AG04449 (cell line): ENCODE data around the gene KCNJ15.

Experiments
- CTCF ChIA-PET: fragments of 350-600 bp; formaldehyde crosslinking; extraction: SDS; loops from one replicate; lab custom pipeline; 2021; ENCODE audit warnings: antibody characterized with exemption; lab: Yijun Ruan, JAX
- POLR2A ChIA-PET: fragments of 400-600, 350-600 bp; formaldehyde crosslinking; extraction: SDS; loops from one replicate; lab custom pipeline; 2020; ENCODE audit warnings: antibody characterized with exemption, inconsistent platforms; lab: Yijun Ruan, JAX
- DNase-seq: peaks from one replicate; pipeline ENCODE4 v3.0.0-alpha.2; 2010; ENCODE audit warnings: low read depth, low spot score
- H3K4me3 ChIP-seq: 2 replicates; pipeline ENCODE4 v1.5.1; 2011; ENCODE audit warnings: low read depth, mild to moderate bottlenecking, control low read depth, low read length
- TF ChIP-seq, protein P1 (sequence below): IDR thresholded peaks from one replicate; pipeline ENCODE4 v1.5.1; 2011; ENCODE audit warnings: mild to moderate bottlenecking, moderate library complexity, low read length, control low read depth, inconsistent platforms; ENCODE audit not compliant: insufficient read depth; ENCODE audit errors: missing control alignments

Gene KCNJ15

DNA sequence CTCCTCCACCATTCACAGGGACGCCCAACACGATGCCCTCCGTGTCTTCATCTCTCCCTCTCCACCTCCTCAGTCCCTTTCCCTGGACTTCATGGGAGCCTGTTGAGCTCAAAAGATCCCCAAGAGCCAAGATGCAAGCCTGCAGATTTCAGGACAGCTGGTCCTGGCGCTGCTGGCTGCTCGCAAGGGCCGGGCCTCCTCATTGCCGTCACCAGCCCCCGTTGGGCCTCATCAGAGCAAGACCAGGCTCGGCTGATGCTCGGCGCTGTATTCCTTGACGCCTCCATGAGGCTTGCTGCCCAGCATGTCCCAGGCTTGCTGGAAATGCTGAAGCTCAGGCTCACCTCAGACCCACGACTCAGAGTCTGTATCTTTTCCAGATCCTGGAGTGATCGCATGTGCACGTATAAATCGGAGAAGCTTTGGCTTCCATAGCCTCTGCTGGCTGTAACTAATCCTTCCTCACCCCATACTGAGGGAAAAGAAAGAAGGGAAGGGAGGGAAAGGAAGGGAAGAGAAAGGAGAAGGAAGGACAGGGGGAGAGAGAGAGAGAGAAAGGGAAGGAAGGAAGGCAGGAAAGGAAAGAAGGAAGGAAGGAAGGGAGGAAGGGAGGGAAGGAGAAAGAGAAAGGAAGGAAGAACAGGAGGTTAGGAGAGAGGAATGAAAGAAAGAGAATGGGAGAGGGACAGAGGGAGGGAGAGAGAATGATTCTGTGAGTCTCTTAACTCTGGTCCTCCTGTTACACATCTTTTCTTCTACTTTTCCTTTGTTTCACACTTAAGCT is 94.6 kb downstream of the KCNJ15 start:
- ChIA-PET POLR2A (interaction anchor here (0.7 to 2.6 kb wide), 7 partner anchors 27 to 788 kb away, joined by 3 to 11 read pairs (median 4); no protein-coding TSS in a partner anchor), CTCF (interaction anchor here (0.6 to 10.3 kb wide), 49 partner anchors 9 to 826 kb away, joined by 3 to 459 read pairs (median 6); no protein-coding TSS in a partner anchor)
- DNase-seq = no peak
- H3K4me3 ChIP-seq = no peak overlapping the region
- TF ChIP-seq, protein P1, sequence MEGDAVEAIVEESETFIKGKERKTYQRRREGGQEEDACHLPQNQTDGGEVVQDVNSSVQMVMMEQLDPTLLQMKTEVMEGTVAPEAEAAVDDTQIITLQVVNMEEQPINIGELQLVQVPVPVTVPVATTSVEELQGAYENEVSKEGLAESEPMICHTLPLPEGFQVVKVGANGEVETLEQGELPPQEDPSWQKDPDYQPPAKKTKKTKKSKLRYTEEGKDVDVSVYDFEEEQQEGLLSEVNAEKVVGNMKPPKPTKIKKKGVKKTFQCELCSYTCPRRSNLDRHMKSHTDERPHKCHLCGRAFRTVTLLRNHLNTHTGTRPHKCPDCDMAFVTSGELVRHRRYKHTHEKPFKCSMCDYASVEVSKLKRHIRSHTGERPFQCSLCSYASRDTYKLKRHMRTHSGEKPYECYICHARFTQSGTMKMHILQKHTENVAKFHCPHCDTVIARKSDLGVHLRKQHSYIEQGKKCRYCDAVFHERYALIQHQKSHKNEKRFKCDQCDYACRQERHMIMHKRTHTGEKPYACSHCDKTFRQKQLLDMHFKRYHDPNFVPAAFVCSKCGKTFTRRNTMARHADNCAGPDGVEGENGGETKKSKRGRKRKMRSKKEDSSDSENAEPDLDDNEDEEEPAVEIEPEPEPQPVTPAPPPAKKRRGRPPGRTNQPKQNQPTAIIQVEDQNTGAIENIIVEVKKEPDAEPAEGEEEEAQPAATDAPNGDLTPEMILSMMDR = no peak

DNA sequence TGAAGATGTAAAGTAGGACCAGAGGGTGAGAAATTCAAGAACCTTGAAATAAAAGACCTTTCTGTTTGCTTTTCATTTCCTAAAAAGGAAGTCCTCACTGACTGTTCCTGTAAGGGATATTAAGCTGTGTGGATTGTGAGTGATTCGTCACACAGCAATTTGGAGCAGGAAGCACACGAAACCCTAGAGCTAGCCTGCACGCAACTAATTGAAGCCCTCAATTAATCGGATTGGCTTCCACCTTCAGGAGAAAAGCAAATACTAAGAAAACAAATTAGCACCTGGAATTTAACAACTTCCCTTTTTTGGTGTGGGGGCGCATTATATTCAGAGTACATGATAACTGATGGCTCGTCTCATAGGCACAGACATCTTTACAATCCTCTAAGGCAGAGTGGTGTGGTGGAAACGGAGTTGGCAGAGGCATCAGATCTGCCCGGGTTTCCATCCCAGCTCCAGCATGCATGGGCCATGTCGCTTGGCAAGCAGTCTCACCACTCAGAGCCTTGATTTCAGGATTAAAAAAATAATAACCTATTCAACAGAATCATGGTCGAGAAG is 95.2 kb downstream of the KCNJ15 start:
- no peak overlapping the region for H3K4me3 ChIP-seq
- CTCF ChIA-PET = interaction anchor here (0.6 to 10.3 kb wide), 59 partner anchors 8 to 825 kb away, joined by 3 to 459 read pairs (median 5); no protein-coding TSS in a partner anchor
- TF ChIP-seq, protein P1 = no peak
- POLR2A ChIA-PET = interaction anchor here (0.7 to 2.6 kb wide), 9 partner anchors 24 to 788 kb away, joined by 3 to 11 read pairs (median 4); no protein-coding TSS in a partner anchor
- DNase-seq = peak; percentile 76

DNA sequence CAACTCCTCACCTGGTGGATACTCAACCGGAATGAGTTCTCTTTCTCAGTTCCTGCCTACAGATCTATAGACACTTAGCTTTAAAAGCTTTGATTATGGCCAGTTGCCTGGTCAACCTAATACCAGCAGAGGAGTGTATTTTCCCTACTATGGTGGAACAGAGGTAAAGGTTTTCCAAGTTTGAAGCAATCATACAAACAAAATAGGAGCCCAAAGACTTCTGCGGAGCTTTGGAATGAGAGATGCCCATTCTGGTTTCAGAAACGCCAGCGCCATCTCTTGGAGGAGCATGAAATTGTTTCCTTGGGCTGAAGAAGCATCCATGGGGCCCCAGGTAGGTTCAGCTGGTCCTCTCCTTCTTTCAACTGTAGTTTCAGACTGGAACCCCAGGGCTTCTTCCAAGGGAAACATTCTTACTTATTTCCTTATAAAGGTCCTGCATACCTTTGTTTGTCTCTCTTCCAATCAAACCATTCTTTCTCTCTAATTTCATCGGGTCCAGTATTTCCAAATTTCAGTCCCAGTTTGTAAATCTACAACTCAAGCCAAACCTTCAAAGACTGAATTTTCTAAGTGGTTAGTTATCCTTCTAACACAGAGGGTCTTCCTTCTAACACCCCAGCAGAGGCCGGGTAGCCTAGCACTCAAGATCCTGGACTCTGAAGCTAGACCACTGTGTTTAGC is 95.9 kb downstream of the KCNJ15 start:
- DNase-seq = no peak
- ChIA-PET CTCF (interaction anchor here (0.6 to 10.3 kb wide), 60 partner anchors 9 to 824 kb away, joined by 3 to 459 read pairs (median 5); no protein-coding TSS in a partner anchor), POLR2A (interaction anchor here (0.7 to 2.6 kb wide), 9 partner anchors 25 to 789 kb away, joined by 3 to 11 read pairs (median 4); no protein-coding TSS in a partner anchor)
- TF ChIP-seq, protein P1 = peak; percentile 86
- no peak overlapping the region for H3K4me3 ChIP-seq

DNA sequence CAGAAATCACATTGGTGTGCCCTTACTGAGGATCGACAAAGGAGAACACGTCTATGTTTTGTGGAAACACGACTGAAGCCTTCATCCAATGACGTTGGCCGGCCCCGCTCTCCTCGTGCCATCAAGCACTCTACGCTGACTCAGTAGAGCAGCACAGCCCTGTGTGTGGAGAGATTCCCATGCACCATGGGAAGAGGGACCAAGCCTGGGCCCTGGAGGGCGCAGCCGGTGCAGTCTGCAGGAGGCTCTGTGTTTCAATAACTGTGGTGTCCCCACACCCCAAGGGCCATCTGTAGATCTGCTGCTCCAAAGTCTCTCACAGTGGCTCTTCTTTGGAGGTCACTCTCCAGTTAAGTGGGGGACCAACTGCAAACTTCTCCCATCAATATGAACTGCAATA is 97.4 kb downstream of the KCNJ15 start:
- no peak for DNase-seq
- ChIA-PET POLR2A (no interaction called here), CTCF (interaction anchor here (0.8 to 10.3 kb wide), 22 partner anchors 21 to 679 kb away, joined by 3 to 459 read pairs (median 22); no protein-coding TSS in a partner anchor)
- TF ChIP-seq, protein P1 = no peak
- no peak overlapping the region for H3K4me3 ChIP-seq

DNA sequence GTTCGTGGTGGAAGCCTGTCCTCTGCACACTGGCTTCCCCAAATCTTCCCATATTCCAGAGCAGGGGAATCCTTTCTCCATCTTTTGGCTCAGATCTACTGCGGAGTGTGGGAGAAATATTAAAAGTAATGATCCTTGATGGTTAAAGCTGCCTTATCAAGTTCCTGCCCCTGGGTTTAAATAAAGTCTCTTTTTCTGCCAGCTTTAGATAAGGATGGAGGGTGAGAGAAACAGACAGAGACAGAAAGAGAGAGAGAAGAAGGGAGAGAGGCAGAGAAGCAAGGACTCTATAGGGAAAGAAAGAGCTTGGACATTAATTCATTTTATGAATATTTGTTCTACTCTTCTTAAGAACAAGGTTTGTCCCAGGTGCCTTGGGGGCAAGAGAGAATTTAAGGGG is 98.0 kb downstream of the KCNJ15 start:
- ChIA-PET CTCF (interaction anchor here (0.8 to 10.3 kb wide), 25 partner anchors 22 to 680 kb away, joined by 3 to 459 read pairs (median 10); no protein-coding TSS in a partner anchor), POLR2A (no interaction called here)
- no peak for DNase-seq
- TF ChIP-seq, protein P1 = no peak
- H3K4me3 ChIP-seq = no peak overlapping the region
